8988T (cell line): ENCODE measurements around the gene RBBP8NL.

Source experiments
- DNase-seq: peaks from one replicate; pipeline ENCODE4 v3.0.0; 2011

Gene RBBP8NL

DNA sequence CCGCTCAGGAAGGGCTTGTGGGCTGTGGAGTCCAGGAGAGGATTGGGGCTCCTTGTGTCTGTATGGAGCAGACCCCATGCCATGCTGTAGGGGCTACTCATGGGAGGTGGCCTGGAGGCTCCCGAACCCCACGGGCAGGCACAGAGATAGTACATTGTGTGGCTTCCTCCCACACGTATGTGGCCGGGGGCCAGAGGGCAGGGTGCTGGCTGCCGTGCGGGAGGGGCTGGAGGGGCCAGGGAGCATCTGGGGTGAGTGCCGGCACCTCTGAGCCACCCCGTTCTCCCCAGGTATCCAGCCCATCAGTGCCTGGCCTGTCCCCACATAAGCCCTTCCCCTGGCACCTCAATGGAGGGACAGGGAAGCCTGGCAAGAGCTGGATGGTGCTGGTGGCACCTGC lies 7.6 kb downstream of the RBBP8NL start:
- DNase-seq, result no peak

- no peak for DNase-seq
Observed at GRCh38 chr20:62418709-62419487, 8.4 kb downstream of the RBBP8NL start.

DNA sequence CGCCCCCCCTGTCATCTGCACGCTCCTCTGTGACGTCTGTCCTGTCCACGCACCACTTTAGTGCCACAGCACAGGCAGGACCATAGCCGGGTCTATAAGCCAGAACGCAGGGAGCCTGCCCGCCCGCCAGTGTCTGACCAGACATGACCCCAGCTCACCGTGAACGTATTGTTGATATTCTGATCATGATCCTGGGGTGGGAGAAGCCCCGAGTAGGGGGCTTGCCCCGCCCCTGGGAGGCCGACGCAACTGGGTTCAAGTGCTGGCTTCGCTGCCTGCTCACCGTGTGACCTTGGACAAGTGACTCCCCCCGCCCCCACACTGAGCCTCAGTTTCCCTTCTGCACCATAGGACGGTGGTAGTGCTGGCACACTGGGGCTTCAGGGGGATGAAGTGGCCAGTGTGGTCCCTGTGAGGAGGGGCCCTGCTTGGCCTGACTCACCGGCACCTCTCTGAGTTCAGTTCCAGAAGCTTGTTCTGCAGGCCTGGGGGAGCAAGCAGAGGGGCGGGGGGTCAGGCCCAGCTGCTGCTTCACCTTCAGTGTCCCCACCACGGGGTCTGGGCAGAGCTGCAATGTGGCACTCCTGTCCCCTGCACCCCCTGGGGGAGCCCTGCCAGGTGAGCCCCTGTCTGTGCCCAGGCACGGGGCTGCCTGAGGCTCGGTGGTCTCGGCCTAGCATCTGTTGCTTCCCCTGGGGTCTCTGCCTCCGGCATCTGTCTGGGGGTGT lies 9.2 kb downstream of the RBBP8NL start:
- no peak for DNase-seq

DNA sequence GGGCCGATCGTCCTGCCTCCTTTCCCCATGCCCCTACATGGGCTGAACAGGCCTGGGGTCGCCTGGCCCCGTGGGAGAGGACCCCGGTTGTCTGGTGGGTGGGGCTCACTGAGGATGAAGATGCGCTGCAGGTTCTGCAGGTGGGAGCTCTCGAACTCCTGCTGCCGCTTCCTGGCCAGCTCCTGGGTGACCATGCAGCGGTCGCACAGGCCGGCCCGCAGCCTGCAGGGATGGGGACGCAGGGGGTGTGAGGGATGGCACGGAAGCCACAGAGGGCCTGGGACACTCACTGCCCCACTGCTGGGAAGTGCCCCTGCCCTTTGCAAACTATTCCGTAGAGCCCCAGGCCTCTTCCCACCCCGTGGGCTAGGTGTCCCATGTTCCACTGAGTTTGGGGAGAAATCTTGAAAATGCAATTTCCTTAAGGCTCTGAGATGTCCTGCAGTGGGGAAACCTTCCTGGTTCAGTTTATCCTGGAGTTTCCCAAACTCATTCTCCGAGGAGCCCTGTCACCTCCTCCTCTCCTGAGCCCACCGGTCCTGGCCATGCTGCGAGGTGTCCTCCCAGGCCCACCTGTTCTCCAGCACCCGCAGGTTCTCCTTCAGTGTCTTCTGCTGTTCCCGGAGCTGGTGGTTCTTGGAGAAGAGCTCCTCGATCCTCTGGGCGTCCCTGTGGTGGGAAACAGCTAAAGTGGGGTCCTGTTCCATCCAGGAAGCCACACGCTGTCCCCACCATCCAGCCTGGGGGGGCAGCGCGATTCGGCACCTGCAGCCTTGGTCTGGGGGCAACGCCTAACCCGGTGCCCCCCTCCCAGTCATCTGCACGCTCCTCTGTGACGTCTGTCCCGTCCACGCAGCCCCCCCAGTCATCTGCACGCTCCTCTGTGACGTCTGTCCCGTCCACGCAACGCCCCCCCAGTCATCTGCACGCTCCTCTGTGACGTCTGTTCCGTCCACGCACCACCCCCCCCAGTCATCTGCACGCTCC lies 10.4 kb downstream of the RBBP8NL start:
- no peak for DNase-seq

DNA sequence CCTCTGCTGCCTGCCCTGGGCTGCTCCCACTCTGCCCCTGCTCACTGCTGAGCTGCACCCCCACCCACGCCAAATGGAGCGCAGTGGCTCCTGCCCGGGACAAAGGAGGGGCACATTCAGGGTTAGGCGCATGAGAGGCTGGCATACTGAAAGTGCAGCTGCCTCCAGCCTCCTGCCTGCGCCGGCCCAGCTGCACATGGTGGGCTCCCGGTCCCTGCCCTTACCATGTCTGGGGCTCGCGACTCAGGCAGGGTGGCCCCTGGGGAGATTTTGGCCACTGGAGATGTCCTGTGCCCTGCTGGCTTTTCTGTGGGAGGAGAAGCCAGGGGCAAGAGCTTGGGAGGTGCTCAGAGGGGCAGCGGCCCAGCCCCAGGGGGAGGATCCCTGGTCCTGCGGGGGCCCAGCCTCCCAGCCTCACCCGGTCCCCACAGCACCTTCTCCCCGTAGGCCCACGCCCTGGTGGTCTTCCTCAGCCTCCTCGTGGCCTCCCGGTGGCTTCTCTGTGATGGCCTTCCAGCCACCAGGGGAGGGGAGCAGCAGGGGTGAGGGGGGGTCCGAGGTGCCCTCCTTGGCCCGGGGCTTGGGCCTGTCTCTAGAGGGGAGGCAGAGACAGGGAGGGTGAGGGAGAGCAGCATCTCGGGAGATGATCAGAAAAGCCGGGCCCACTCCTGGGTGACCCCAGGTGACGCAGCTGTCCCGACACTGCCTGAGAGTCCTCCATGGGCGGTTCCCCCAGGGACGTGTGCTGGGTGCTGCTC lies 11.8 kb downstream of the RBBP8NL start:
- DNase-seq, result no peak

- peak; percentile 98 for DNase-seq
Observed at GRCh38 chr20:62413896-62414481, 13.3 kb downstream of the RBBP8NL start.

- DNase-seq, result no peak
Observed at GRCh38 chr20:62413025-62413570, 14.2 kb downstream of the RBBP8NL start.

DNA sequence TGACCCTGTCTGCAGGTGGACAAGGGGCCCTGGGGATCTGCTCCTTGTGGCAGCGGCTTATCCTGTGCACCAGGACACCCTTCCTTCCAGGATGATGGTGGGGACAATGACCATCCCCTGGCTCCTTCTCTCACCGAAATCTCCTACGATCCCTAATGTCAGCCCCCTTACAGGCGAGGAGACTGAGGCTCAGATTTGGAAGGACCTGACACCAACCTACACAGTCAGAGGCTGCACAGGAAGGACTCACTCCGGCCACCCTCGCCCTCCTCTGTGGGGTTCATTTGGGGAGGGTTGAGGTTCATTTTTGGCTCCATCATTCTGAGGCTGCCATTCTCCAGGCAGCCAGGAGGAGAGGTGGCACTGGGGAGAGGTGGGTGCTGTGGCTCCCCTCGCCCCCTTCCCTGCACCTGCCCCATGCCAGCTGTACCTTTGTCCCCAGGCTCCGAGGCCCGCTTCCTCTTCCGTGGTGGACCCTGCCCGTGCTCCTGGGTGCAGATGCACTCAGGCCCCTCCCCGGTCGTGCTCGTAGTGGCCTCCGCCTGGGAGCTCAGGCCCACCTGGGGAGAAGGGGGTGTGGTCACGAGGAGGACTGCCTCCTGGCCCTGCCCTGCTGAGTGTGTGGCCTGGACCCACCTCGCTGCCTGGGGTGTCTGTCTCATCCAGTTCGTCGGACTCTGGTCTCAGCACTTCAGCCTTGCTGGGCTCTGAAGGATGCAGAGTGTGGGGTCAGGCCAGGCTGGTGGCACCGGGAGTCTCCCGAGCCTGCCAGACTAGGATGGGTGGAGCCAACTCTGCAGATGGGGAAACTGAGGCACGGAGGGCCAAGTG lies 14.9 kb downstream of the RBBP8NL start:
- DNase-seq, result no peak

GRCh38 chr20:62411479-62412193 lies 15.7 kb downstream of the RBBP8NL start:
- no peak for DNase-seq

DNA sequence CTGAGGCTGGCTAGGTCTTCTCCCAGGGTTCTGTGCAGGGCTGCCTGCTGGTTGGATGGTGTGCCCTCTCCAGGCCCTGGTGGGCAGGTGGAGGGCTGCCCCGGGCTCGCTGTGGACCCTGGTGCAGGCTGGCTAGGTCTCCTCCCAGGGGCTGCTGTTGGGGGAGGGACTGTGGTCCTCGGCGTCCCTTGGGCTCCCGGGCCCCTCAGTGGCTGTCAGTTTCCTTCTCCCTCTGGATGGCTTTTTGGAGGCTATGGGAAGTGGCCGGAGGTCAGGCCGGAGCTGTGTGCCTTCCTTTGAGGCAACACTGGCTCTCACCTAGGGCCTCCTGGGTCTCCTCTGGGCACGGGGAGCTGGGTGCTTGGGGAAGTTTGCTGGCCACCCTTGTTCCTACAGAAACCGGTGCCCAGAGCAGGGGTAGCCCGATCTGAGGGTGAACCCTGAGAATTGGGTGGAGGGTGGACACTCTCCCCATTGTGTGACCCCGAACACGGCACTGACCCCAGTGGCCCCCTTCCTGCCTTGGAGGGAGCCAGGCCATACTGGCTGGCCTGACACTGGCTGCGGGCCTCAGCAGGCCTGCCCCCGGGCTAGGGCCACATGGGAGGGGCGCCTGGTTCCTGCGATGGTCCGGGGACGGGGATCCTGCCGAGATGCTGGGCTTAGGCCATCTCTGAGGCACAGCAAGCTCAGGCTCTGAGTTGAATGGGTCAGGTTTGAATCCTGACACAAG lies 16.4 kb downstream of the RBBP8NL start:
- DNase-seq, result no peak

GRCh38 chr20:62409931-62410745 lies 17.2 kb downstream of the RBBP8NL start:
- DNase-seq, result peak; percentile 96

DNA sequence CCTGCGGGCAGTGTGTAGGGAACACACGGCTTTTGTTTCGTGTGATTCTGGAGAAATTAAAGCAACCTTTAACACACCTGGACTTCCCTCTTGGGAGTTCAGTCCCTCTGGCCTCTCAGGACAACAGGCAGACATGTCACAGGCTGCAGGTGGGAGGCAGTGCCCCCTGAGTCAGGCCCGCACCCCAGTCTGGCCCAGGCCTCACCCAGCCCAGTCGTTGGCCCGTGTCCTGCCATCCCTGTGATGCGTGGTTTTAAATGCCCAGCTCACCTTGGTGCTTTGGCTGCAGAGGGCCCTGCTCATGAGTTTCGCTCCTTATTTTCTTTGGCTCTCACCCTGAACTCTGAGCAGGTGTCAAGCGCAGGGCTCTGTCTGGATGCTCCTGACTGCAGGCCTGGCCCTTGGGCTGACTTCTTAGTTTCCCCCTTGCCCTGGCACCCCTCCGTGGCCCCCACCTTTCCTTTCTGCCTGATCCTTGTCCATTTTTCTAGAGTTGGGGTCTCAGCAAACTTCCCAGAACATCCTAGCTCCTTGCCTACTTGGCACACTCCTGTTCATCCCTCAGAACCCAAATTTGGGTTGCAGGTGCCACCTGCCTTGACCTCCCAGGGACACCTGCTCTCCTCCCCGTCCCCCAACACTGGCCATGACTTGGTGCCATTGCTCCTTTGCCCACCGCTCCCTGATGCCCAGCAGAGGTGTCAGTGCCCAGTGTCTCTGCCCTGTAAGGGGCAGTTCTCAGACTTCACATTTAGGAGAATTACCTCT lies 18.1 kb downstream of the RBBP8NL start:
- DNase-seq, result no peak

DNA sequence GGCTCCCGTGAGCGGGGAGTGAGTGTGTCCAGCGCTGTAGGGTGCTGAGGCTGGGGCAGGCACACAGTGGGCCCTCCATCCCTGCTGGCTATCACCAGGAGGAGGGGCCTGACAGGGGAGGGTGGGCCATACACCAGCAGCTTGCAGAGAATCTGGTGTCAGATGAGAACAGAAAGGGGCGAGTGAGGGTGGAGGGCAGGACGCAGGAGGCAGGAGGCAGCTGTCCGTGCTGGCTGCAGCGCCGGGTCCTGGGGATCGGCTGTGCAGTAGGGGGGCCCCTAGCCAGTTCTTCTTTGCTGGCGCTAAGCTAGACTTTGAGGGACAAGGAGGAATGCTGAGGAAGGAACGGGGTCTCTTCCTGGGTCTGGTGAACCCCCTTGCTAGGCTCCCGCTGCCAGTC lies 18.7 kb downstream of the RBBP8NL start:
- DNase-seq, result no peak

DNA sequence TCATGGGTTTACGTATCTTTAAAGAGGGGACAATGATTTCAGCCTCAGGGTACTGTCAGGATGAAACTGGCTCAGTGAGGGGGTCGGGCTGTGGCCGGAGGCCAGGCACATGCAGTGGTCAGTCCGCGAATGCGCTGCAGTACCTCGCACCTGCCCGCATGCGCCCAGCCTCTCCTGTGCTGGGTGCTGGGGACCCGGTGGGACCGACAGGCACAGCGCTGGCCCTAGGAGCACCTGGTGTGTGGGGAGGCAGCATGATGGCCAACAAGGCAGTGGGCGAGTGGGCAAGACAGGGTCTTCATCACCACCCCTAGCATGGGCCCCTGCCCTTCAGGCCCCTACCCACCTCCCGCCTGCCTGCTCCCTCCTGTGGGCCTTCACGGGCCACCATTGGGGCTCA lies 19.3 kb downstream of the RBBP8NL start:
- no peak for DNase-seq

- peak; percentile 99 for DNase-seq
Observed at GRCh38 chr20:62407221-62407992, 19.9 kb downstream of the RBBP8NL start, which contains the start of gene CABLES2. Gene CABLES2, minus strand, starts transcription at chr20:62407285. Its CDS starts 9 bp downstream, at chr20:62407276.

- DNase-seq, result no peak
Observed at GRCh38 chr20:62406635-62407176, 20.6 kb downstream of the RBBP8NL start.
